Brain pericyte (primary cell): ENCODE data around the gene IDH3A.
"Not testable (repeated sequence)": the region's sequence is repeated elsewhere in the genome, so short reads cannot be mapped to it uniquely, and the experiment has no call there.

ENCODE experiments used
- DNase-seq: peaks from one replicate; pipeline ENCODE4 v3.0.0-alpha.2; 2012; ENCODE audit warnings: low read depth, low spot score

IDH3A gene

DNA sequence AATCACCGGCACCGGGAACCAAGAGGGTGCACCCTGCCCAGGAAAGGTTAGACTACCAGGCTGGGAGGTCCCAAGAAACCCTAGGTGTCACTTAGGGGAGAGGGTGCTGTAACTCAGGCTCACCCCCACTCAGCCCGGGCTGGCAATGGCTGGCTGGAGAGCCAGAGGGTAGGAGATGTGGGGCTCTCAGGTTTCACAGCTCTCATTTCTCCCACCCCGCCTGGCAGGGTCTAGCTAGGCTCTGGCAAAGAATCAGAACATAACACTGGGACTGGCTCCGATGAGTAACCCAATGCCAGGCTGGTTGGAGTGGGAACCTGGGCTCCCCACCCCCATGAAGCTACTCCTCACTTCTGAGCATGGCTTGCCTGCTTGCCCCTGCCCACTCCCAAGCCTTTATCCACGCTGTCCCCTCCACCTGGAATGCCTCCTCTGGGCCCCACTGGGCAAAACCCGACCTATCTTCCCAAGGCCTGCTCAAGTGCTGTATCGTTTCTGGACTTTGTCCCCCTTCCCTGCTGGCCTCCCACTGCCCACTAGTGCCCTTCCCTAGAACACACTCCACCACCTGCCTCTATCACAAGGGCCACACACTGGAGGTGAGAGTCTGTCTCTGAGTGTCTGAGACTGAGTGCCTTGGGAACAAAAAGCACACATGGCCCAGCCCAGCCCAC is 19.9 kb upstream of the IDH3A start:
- DNase-seq, result no peak

DNA sequence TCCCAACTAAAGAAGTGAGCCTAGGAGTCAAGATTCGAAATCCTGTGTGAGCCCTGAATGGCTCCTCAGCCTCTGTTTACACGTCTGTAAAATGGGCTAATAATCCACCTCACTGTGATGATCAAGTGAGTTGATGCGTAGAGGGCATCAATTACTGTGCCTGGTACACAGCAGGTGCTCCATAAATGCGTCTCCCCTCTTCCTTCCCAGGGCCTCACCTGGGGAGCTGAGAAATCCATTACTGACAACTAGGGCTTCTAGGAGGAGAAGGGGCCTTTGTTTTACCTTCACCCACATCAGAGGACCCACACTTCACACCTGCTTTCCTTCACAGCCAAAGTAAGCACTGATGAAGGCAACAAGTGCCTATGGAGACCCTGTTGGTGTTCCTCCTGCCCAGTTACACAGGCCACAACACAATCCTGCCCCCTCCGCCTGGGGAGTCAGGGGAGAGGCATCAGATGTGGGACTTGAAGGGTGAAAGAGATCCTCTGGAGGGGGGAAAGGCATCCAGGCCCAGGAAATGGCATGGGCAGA is 19.3 kb upstream of the IDH3A start:
- no peak for DNase-seq

- DNase-seq, result no peak
These were observed 18.5 kb upstream of the IDH3A start for GRCh38 chr15:78130466-78131294.

GRCh38 chr15:78131295-78132061 is 17.7 kb upstream of the IDH3A start, which contains the start of gene CIB2:
Gene CIB2 (minus strand): TSS chr15:78131445. CDS start chr15:78131215, 230 bp downstream.
- DNase-seq, result no peak

GRCh38 chr15:78133801-78134200 is 15.4 kb upstream of the IDH3A start:
- DNase-seq, result no peak

DNA sequence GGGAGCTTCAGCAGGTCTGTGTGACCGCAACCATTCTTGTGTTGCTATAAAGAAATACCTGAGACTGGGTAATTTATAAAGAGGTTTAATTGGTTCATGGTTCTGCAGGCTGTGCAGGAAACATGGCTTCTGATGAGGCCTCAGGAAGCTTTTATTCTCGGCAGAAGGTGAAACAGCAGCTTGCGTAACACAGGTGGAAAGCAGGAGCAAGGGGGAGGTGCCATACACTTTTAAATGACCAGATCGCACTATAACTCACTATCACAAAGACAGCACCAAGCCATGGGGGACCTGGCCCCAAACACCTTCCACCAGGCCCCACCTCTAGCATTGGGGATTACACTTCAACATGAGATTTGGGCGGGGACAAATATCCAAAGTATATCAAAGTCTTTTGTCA is 9.6 kb upstream of the IDH3A start:
- DNase-seq, result no peak

DNA sequence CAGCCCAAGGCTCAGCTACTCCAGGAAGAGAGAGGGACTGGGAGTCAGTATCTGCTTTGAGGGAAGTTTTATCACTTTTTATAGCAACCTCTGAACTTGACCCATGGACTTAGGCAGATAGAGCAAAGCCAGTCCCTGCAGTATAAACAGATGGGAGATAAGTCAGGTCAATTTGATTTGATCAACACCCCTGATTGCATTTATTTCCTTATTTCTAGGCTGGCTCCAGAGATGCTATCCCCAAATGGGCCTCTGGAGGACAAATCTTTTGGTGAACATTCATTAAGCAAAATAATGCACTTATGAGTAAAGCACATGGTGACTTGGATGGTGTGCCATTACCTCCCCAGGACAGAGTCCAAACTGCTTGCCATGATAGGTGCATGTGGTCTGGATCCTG is 8.9 kb upstream of the IDH3A start:
- no peak for DNase-seq

DNA sequence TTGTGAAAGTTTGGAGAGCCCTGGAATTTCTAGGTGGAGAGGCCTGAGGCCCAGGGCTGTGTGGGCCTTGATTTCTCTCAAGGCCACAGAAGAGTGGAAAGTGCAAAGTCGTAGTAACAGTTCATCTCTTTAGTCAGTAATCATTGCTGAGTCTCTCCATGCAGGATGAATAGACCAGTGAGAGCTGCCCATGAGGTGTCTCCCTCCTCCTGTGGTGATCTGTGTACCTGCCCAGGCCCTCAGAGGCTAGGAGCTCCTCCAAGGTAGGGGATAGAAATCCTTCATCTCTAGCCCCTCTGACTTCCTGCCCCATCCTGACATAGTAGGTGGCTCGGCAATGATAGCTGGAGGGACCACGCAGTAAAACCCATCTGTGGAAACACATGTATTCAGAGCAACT is 6.8 kb upstream of the IDH3A start:
- DNase-seq, result no peak

DNA sequence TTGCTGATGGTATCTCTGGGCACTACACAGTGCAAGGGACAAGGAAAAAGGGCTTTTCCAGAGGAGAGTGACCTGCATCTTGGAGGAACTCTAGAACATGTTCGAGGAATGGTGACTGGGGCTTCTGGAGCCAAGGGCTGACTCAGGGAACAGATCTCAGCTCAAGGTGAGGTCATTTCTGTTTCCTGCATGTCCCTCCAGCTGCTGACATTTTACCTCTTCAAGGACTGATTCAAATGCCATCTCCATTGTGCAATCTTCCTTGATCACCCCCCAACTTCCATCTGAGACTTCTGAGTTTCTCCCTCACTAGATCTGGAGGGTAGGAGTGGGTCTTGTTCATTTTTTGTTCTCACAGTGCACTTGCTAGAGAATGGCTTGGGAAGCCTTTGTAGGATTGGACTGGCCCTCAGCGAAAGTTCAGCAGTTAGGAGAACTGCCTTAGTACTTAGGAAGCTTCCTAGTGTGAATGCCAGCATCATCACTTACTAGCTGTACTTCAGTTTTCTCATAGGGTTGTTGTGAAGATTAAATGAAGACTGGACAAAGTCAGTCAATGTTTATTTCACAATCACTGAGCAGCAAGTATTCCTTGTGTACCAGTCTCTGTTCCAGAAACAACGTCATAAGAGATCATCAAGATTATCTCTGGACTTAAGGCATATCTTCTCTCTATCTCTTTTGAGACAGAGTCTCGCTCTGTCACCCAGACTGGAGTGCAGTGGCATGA is 2.6 kb upstream of the IDH3A start:
- DNase-seq, result no peak

- no peak for DNase-seq
These were observed 1.6 kb upstream of the IDH3A start for GRCh38 chr15:78147566-78147965.

- DNase-seq, result no peak
These were observed 632 bp upstream of the IDH3A start for GRCh38 chr15:78148392-78149067.

DNA sequence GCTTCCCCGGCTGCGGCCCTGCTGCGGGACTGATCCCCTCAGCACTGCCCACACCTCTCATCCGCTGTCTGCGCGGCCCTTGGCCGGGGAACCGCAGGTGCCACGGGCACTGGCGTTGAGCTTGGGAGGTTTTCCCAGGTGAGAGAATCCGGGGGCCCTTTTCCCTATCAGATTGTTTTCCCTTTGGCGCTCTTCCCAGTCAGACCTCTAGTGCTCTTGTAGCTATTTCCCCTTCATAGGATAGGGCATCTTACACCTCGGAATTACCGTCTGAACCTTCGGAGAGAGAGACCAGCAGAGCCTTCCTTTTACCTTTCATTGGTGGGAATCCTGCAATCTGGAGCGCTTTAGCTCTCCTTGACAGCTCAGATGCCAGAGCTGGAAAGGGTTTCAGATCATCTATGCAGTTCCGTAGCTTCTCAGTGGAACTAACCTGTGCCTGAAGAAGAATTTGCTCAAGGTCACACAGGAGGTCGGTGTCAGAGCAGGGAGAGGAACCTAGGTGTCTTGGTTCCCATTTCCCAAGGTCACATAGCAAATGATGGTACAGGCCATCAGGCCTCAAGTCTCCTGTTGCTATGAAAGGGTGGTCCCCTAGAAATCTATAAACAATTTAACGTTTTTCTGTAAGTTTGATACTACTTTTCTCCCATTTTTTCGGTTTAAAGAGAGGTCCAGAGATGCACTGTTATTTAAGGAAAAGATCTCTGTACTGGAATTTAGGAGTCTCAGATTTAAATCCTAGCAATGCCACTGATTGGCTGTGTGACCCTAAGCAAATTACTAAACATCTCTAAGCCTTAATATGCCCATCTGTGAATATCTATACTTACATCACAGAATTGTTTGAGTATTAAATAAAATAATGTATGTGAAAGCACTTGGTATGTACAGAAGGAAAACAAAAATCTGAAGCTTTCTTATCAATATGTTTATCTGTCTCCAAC is 916 bp downstream of the IDH3A start:
- no peak for DNase-seq

DNA sequence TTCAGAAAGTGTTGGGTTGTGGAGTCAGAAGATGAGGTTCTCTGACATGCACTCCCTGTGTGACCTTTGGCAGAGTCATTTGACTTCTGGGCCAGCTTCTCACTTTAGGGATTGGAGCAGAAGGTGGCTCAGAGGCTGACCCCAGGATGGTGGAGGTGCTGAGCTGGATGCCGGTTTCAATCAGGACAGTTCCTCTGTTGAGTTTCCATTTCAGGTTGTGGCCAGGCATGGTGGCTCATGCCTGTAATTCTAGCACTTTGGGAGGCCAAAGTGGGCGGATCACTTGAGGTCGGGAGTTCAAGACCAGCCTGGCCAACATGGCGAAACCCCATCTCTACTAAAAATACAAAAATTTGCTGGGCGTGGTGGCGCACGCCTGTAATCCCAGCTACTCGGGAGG is 1.9 kb downstream of the IDH3A start:
- DNase-seq, result not testable (repeated sequence)

DNA sequence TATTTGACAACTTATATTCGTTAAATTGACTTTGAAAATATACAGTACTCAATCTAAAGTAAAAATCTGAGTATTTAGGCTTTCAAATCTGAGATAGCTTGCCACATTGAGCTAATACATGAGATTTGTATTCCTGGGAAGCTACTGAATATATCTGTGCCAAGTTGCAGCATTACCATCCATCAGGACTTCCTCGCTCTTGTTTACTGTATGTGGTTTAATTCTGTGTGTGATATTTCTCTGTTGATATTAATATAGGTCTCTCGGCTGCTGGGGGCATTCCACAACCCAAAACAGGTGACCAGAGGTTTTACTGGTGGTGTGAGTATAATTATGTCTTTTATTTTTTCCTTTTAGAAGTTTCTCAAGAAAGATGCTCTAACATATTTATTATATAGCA is 5.8 kb downstream of the IDH3A start:
- no peak for DNase-seq

DNA sequence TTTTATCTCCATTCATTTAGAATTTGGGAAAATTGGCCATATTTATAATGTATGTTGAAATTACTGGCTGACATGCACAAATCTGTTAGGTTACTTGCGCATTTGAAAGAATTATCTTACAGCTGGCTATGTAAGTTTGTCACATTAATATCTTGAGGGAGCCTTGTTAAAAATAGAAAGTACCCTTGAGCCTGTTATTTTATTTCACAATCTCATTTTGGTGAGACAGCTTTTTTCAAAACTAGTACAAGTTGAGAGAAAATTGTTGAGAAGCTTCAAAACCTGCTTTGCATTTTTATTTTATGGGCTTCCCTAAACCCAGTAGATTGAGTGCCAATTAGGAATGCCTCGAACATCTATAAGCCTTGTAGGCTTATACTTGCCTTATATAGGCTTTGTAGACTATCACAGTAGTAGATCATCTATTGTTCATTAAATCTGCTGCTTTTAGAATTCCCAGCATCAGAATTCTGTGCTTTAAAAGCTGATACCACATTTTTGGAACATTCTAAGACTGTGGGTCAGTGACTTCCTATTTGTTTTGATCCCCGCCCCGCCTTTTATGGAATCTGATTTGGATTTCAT is 6.3 kb downstream of the IDH3A start:
- DNase-seq, result no peak

GRCh38 chr15:78156653-78157052 is 7.5 kb downstream of the IDH3A start:
- DNase-seq, result no peak

DNA sequence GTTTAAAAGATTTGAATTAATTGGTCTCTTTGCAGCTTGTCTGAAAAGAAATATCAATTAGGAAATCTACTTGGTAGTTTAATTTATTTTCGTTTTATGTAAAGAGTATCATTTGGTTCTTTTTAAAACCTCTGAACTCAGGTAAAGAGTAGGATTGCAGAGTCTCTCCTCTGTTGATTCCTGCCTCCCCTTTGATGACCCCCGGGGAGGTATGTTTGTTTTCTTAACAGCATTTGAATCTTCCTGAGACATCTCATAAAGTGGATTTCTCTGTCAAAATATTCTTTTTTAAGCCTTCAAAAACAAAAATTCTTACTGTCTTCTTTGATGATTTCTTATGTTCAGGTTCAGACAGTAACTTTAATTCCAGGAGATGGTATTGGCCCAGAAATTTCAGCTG is 8.0 kb downstream of the IDH3A start:
- DNase-seq, result no peak

DNA sequence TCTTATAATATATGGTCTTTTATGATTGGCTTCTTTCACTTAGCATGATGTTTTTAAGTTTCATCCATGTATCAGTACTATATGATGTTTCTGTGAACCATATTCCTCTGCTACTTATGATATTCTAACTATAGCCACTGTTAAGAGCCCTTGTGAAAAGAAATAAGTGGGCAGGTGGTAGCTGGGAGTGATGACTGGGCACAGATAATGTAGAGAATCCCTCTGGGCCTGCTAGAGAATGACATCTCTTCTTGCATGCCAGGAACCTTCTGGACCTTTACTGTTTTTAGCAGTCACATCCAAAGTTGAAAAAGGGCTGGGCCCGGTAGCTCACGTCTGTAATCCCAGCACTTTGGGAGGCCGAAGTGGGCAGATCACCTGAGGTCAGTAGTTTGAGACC is 10.2 kb downstream of the IDH3A start:
- DNase-seq, result no peak

DNA sequence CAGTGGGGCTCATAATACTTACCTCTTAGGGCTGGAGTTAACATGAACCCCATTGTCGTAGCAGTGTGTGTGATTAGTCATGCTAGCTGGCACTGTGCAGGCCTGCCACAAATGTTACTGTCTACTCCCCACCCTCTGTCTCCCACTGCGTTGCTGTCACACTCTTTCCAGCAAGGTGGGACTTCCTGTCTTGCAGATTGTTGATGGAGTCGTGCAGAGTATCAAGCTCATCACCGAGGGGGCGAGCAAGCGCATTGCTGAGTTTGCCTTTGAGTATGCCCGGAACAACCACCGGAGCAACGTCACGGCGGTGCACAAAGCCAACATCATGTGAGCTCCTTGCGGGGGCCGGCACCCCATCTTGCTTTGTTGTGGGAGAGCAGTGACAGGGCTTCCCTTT is 12.9 kb downstream of the IDH3A start:
- DNase-seq, result no peak
